ENCODE data around the gene MAD2L2.

The MAD2L2 gene

DNA sequence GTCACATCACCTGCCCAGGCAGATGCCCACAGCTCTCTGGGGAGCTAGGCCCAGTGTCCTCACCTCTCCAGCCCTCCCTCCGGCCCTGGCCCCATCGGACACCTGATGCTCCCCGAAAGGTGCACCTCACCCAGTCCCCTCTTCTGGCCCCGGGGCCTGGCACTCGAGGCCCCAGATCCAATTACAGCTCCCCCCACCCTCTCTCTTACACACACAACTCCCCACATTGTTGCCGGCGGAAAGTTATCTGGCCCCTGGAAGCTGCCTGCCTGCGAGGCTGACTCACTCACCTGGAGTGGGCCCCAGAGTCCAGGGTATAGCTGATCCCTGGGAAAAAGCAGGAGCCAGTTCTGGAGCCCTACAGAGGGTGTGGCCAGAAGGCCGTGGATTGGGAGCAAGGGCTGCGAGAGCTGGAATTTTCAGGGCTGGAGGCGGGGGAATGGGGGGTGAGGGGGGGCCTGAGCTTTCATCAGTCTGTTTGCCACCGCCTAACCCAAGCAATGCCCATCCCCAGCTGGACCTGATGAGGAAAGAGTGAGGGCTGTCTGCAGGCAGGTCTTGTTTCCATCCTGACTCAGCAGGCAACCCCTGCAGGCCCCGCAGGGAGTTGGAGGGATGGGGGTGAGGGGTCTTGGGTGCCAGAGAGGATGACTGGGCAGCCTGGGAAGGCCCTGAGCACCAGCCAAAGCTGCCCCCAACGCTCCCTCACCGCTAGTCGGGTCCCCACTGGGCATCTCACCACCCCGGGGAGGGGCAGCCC lies 27.7 kb downstream of the MAD2L2 start:
- no peak for DNase-seq (ENCODE audit: low spot score)

DNA sequence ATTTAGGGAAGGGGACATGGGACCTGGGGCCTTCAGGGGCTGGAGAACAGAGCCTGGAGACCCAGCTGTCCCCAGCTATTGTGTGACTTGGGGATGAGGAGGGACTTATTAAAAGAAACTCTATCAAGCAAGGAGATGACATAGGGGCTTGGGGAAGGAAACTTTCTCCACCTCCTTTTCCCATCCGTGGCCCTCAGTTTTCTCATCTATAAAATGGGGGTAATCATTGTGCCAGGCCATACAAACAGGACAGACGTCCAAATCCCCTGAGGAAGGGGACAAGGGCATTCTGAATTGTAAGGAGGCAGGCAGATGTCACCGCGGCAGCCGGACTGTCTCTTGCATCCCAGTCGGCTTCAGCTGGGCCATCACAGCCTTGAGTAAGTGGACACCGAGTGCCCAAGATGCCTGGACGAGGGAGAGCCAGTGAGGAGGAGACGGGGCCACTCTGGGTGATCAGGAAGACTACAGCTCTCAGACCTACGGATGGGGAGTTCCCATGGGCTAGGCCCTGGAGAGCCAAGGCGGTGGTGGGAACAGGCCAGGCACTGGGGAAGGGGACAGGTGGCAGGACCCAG lies 28.7 kb downstream of the MAD2L2 start:
- DNase-seq (ENCODE audit: low spot score): no peak

DNA sequence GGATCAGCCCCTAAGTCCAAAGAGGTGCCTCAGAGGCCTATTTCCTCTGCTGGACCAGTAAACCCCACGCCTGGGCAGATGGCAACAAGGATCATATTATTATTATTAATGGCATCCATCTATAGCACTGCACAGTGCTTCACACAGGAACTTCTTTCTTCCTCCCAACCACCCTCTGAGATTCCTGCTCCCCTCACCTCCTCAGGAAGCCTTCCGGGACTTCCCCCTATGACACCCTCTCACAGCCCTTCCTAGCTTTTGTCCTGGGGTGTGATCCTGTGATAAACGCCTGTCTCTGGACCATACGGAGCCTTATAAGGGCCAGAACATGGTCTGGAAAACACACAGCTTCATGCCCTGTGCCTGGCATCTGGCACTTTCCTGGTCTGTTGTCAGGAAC lies 29.9 kb downstream of the MAD2L2 start:
- no peak for DNase-seq (ENCODE audit: low spot score)

DNA sequence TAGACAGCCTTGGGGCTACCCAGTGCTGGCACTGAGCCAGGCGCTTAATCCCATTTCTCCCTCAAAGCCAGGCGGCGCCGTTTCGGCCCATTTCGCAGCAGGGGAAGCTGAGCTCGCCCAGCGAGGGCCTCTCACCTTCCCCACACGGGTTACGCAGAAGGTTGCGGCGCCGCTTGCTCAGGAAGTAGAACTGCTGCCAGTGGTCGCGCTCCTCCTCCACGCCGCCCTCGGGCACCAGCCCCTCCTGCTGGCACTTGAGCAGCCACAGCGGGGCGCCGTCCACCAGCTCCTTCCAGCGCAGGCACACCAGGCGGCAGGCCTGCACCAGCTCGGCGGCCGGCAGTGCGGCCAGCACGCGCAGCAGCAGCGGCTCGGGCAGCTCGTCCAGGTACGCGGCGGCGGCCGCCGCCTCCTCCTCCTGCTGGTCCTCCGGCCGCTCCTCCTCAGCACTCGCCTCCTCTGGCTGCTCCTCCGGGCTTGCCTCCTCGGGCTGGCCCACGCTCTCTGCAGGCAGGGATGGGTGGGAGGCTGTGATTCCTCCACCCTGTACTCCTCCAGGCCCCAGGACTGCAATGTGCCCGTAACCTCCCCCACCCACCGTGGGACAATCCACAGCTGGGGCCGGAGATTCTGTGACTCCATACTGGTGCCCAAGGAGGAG lies 30.5 kb downstream of the MAD2L2 start:
- DNase-seq (ENCODE audit: low spot score): peak; percentile 63

DNA sequence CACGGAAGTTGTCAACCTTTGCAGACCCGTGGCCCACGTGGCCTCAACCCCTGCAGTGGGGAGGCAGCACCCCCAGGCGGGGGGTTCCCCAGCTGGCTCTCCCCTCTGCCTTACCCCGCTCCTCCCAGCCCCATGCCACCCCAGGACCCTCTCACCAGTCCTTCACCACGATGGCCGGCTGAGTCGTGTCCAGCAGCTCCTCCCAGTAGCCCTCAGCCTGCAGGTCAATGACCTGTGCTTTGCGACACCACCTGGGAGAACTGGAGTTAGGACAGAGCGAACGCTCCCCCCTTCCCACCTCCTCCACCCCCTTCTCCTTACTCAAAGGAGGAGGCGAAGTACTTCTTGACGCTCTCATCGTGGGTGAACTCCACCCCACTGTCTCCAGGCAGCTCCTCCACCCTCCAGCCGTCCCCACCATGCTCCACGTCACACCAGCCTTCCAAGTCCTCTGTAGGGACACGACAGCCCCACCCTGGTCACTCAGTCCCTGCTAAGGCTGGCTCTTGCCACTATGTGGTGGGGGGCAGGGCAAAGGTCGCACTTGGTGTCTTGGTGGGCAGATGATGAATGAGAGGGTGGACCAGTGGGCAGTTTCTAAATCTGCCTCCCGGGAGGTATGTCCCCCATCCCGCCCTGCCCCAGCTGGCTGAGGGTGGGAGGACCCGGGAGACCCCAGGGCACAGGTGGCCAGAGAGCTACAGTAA lies 31.2 kb downstream of the MAD2L2 start:
- DNase-seq (ENCODE audit: low spot score): no peak

DNA sequence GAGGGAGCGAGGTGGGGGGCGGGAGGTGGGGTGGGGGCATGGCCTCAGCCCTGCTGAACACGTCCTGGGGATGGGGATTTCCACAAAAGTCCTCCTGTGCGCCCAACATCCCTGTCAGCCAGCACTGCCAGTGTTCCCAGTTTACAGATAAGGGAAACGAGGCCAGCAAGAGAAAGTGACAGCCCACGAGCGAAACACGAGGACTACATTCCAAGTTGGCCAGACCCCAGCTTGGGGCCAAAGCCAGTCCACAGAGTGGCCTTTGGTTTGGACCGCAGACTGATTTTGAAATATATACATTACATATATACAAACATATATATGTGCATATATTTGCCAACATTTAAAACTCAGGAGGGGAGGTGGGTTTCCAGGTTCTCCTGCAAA lies 31.7 kb downstream of the MAD2L2 start:
- no peak for DNase-seq (ENCODE audit: low spot score)

DNA sequence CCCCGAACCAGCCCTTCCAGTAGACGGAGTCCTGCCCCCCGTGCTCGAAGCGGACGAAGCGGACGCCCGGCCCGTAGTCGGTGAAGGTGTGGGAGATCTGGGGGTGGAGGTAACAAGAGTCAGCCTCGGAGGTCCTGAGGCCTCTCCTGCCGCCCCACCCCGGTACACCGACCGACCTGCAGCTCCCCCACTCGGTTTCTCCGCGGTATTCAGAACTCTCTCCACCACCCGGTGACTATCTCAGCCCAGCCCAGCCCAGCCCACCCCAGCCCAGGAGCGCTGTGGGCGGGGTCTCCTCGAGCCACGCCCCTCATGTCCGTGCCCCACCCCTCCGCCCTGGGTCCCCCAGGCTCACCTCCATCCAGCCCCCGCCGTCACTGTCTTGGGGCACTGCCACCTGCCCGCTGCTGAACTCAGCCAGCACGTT lies 32.2 kb downstream of the MAD2L2 start:
- peak; percentile 37 for DNase-seq (ENCODE audit: low spot score)

DNA sequence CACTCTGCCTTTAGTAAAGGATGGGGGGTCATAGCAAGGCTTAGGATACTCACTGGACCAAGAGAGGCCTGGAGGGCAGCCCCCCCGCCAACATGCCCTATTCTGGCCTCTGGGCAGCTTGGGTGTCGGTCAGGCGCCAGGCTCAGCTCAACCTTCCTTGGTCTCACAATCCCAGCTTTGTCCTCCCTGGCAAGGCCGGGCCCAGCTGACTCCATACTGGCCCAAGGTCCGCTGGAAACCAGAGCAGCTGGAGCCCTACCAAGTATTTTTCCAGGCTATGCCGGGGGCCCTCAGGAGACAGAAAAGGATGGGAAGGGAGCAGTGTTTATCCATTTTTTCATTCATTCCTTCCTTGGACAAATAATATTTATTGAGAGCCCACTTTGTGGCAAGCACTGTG lies 32.9 kb downstream of the MAD2L2 start:
- DNase-seq (ENCODE audit: low spot score): no peak

DNA sequence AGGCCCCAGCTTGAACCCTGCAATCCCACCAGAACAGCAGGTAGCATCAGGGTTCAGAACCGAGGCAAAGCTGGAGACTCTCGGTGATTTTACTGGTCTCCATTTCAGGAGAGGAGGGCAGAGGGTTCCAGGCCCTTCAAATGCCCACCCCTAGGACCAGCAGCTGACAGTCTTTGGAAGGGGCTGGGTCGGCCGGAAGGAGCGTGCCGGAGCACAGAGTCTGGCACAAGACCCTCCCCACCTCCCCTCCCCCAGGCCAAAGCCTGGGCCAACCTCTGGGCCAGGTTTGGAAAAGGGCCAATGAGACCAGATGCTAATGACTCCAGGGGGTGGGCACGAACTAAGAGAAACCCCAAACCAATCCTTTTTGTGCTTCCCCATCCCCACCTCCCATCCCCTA lies 33.6 kb downstream of the MAD2L2 start:
- DNase-seq (ENCODE audit: low spot score): no peak

DNA sequence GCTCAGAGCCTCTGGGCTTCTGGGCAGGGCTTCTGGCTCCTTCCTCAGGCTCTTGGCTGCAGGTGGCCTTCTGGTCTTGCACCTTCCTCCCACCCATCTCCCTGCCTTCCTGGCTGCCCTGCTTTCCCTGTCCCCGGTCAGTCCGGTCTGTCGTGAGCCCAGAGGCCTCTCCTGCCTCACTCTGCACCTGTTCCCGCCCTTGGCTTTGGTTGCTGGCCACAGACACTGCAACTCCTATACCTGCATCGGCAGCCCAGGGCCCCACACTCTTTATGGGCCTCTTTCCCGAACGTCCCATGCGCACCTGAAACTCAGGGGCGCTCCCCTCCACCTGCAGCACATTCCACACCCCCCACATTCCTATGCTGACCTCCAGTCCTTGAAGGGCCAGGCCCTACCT lies 34.6 kb downstream of the MAD2L2 start:
- no peak for DNase-seq (ENCODE audit: low spot score)

DNA sequence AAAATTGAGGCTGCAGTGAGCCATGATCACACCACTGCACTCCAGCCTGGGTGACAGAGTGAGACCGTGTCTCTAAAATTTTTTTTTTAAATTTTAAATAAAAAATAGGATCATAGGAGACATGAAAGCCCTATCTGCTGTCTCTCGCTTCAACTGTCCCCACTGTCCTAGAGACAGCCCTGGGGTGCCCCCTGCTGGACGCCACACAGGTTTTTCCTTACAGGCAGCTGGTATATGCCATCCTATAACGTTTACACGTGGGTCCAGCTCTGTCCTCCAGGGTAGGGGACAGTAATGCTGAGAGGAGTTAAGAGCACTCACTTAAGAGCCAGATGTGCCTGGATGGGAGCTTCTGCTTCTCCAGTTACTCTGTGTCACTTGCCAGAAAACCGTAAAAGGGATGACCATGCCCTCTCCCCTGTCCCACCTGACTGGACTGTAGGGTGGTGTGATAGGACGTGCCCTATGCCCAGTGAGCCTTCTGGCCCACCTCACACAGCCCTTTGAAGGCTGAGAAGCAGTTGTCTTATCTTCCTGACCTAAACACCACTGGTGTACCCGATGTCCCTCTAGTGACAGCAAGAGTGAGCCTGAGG lies 35.2 kb downstream of the MAD2L2 start:
- peak; percentile 63 for DNase-seq (ENCODE audit: low spot score)

DNA sequence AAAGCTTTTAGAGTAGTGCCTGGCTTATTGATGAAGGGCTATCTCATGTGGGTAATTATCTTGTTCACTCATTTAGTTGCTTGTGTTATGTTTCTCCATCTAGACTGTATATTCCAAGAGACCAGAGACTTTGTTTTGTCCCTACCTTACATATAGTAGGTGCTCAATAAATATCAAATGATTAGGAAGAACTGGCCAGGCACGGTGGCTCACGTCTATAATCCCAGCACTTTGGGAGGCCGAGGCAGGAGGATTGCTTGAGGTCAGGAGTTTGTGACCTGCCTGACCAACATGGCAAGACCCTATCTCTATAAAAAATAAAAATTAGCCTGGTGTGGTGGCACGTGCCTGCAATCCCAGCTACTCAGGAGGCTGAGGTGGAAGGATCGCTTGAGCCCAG lies 35.7 kb downstream of the MAD2L2 start:
- DNase-seq (ENCODE audit: low spot score): no peak

DNA sequence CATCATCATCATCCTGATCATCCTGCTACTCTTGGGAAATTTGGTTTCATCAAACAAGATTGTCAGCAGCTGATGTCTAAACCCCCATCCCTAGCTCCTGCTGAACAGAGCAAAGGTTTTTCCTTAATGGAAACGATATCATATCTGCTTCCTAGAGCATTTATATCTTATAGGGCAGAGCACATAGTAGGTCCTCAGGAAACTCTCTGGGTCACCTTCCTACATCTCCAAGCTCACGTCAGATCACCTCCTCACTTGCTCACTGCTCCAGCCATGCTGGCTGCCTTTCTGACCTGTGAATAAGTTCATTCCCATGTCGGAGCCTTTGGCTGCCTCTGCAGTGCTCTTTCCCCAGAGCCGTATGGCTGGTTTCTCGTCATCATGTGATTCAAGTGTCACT lies 37.2 kb downstream of the MAD2L2 start:
- DNase-seq (ENCODE audit: low spot score): no peak

DNA sequence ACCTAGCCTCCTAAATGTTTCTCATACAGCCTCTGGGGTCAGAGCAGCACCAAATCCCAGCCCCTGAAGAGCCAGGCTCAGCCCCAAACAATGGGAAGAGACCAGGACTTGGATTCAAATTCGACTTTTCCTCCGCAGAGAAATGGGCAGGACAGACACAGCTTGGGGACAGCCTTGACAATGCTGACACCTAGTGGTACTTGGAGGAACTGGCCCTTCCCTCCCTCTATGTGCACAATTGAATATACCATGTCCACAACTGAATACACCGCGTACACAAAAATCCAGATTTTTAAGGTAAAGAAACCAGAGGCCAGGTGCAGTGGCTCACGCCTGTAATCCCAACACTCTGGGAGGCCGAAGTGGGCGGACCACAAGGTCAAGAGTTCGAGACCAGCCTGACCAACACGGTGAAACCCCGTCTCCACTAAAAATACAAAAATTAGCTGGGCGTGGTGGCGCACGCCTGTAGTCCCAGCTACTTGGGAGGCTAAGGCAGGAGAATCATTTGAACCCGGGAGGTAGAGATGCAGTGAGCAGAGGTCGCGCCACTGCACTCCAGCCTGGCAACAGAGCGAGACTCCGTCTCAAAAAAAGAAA lies 38.4 kb downstream of the MAD2L2 start:
- DNase-seq (ENCODE audit: low spot score): peak; percentile 78

DNA sequence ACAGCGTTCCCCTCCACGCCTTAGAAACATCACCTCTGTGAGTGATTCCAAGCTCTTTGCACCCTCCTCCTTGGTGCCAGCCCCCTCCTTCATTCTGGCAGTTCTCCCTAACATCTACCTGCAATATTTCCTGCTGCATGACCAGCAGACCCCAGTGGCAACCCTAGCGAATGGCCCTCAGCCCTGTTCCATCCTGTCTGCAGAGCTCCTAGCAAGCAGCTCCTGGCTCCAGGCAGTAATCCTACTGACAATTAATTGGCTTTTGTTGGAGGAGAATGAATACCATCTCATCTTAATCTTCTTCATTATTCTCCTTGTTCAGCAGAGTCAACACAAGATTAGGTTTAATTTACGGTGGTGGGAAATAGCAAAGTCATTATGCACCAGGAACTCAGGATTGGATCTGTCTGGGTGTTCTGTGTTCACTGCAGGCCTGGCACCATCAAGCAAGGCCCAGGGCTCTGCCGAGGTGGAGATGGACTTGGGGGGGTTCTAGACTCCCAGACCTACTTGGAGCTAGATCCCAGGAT lies 39.1 kb downstream of the MAD2L2 start:
- DNase-seq (ENCODE audit: low spot score): no peak

DNA sequence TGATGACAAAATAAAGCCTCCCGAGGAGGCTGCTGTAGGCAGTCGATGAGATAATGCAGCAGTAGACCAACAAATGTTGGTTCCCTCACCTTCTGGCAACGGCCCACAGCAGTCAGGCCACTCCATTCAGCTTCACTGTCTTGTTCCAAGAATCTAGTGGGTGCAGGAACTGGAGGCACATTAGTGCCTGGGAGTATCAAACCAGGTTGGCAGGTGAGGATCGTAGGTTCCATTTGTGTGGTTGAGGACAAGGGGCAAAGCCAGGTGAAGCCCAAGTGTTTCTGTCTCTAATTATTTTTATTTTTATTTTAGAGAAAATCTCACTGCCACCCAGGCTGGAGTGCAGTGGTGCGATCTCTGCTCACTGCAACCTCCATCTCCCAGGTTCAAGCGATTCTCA lies 40.0 kb downstream of the MAD2L2 start:
- no peak for DNase-seq (ENCODE audit: low spot score)

DNA sequence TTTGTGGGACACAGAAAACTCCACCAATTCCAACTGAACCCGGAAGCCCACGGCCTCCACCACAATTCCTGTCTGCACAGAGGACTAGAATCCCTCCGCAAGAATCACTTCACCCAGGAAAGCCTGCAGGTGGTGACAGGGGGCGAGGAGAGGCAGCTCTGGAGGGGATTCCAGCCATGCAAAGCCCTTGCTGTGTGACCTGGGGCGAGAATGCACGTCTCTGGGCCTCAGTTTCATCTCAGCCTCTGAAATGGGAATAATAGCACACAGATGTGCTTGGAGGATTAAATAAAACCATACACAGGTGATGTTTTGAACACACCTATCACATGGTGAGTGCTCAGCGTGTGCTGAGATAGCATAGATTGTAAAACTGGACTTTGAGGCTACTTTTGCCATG lies 40.8 kb downstream of the MAD2L2 start:
- no peak for DNase-seq (ENCODE audit: low spot score)

DNA sequence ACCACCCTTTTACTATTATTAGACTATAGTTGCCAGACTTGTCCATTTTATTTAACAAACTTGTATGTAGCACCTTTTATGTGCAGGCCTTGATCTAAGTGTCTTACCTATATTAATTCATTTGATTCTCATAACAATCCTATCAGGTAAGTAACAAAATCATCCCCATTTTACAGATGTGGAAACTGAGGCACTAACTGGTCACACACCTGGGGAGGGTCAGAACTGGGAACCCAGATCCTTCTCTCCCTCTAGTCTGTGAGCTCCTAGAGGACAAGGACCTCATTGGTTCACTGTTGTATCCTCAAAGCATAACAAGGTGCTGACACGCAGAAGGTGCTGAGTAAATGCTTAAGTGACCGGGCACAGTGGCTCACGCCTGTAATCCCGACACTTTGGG lies 41.6 kb downstream of the MAD2L2 start:
- no peak for DNase-seq (ENCODE audit: low spot score)

DNA sequence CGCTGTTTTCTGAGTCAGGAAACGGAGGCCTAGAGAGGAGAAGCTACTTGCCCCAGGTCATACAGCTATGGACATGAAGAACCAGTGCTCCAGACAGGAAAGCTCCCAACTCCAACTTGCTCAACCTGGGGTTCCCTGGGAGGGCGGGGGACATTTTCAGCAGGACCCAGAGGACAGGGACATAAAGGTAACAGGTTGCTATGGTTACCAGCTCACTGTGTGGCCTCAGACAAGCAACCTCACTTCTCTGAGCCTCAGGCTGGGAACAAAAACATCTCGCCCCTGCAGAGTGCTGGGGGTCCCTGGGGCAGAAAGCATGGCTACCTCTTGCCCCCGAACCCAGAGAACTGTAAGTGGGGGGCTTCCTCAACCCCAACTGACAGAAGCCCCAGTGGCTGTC lies 42.8 kb downstream of the MAD2L2 start:
- DNase-seq (ENCODE audit: low spot score): no peak

DNA sequence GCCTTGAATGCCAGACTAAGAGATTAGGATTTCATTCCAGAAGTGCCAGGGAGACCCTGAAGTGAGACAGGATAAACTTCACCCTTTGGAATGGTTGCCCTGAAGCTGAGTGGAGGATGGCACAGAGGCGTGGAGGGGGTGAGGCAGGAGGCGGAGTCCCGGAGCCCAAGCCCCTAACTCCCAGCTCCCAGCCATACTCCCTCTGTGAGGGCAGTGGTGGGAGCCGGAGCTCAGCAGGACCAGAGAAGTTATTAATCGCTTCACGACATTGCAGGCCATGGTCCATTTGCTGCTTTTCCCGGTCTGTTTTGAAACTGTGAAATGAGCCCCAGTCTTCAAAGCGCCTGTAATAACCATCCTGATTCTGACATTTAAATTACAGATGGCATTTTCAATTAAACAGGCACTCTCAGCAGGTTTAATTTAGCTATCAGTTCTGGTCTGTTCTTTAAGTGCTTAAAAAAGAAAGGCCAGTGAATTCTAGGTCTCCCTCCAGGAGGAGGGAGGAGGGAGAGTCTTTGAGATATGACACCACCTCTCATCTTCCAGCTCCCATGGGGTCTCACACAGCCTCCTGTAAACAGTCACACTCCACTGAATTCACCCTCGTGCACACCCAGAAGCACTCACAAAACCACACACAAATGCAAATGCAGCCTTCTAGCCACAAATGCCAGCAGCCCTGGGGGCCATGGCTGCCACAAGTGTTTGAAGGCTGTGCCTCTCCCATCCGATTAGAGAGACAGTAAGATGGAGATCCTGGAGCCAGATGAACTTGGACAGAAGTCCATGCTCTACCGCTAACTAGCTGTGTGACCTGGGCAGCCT lies 46.4 kb downstream of the MAD2L2 start:
- no peak for DNase-seq (ENCODE audit: low spot score)
